GM12878 (cell line): ENCODE data around the gene C19orf67. TPM values are rescaled to one million over a fixed set of nuclear protein-coding genes. Genes with fewer than 3 reads are reported as not detected.

Experiments
- ATAC-seq: fragments of 200-7000 bp; cut with Tn5 transposase; 3 replicates; pipeline ENCODE4 v1.9.1; 2020; ENCODE audit warnings: mild to moderate bottlenecking, moderate library complexity
- BruUV-seq: library from RNA; stranded (reverse); fragments of 400-500 nt; replicated peaks from 2 replicates; lab custom pipeline; 2021; lab: Mats Ljungman, UMichigan
- CTCF ChIA-PET: fragments of 300-600 bp; sonication (Branson Sonifier 250); formaldehyde crosslinking; extraction: SDS; loops from one replicate; lab custom pipeline; 2021; ENCODE audit warnings: inconsistent platforms; lab: Yijun Ruan, JAX
- POLR2A ChIA-PET: fragments of 350-600 bp; formaldehyde crosslinking; extraction: SDS; loops from one replicate; lab custom pipeline; 2021; ENCODE audit warnings: inconsistent platforms; lab: Charles Lee
- RAD21 ChIA-PET: fragments of 300-600 bp; sonication (Branson Sonifier 250); formaldehyde crosslinking; loops from one replicate; lab custom pipeline; 2023; ENCODE audit warnings: antibody characterized with exemption; ENCODE audit not compliant: unreplicated experiment; lab: Charles Lee
- SMC1A ChIA-PET: fragments of 300-600 bp; sonication (Branson Sonifier 250); formaldehyde crosslinking; loops from one replicate; lab custom pipeline; 2023; ENCODE audit not compliant: unreplicated experiment, uncharacterized antibody; lab: Charles Lee
- DNase-seq: peaks from one replicate; pipeline ENCODE4 v3.0.0-alpha.2; 2011; ENCODE audit warnings: low read depth, low spot score
- FAIRE-seq: peaks from 3 replicates; lab custom pipeline; 2011; peaks lifted over from hg19 to GRCh38; lab: Jason Lieb, UNC
- H2AFZ ChIP-seq: 2 replicates; pipeline ENCODE4 v1.6.0; 2011; ENCODE audit warnings: low read depth, low read length, control low read depth; ENCODE audit not compliant: control insufficient read depth
- H3K27ac ChIP-seq: 2 replicates; pipeline ENCODE4 v1.5.1; 2011; ENCODE audit warnings: control low read depth; ENCODE audit not compliant: control insufficient read depth, insufficient read depth
- H3K27me3 ChIP-seq, 2 experiments: replicated peaks in 1 of 2; 2 replicates each; pipeline versions ENCODE4 v1.6.0 to v1.6.1; 2011; ENCODE audit warnings: low read length in 1 of 2; ENCODE audit not compliant: control insufficient read depth in 2 of 2, insufficient read depth in 2 of 2
- H3K36me3 ChIP-seq, 2 experiments: 2 replicates each; pipeline ENCODE4 v1.5.1; 2011; ENCODE audit warnings: low read length in 1 of 2; ENCODE audit not compliant: control insufficient read depth in 2 of 2, insufficient read depth in 2 of 2
- H3K4me1 ChIP-seq: 2 replicates; pipeline ENCODE4 v1.6.1; 2011; ENCODE audit warnings: mild to moderate bottlenecking, low read length, moderate library complexity, mixed read lengths; ENCODE audit not compliant: control insufficient read depth, insufficient read depth
- H3K4me2 ChIP-seq: 2 replicates; pipeline ENCODE4 v1.6.0; 2011; ENCODE audit warnings: control low read depth; ENCODE audit not compliant: control insufficient read depth, insufficient read depth
- H3K4me3 ChIP-seq: fragments of 200-600 bp; sonication (generic); 2 replicates; pipeline ENCODE4 v1.5.1; 2016
- H3K79me2 ChIP-seq: 2 replicates; pipeline ENCODE4 v1.6.0; 2011; ENCODE audit warnings: low read length; ENCODE audit not compliant: control insufficient read depth, insufficient read depth
- H3K9ac ChIP-seq: 2 replicates; pipeline ENCODE4 v1.8.0; 2011; ENCODE audit warnings: low read length, control low read depth, mixed read lengths; ENCODE audit not compliant: control insufficient read depth, insufficient read depth
- H3K9me3 ChIP-seq: replicated peaks from 3 replicates; pipeline ENCODE4 v1.5.1; 2011; ENCODE audit warnings: mild to moderate bottlenecking, low read length; ENCODE audit not compliant: control insufficient read depth, insufficient read depth
- H4K20me1 ChIP-seq: 2 replicates; pipeline ENCODE4 v1.6.0; 2011; ENCODE audit not compliant: control insufficient read depth, insufficient read depth
- BHLHE40 ChIP-seq, 2 experiments: fragments of 450-650 bp in 1 of 2; IDR thresholded peaks; 2 replicates each; pipeline ENCODE4 v1.6.1; 2011 to 2017; ENCODE audit warnings: low read depth in 2 of 2, borderline replicate concordance in 1 of 2, improper control_type of control experiment in 1 of 2, low read length in 1 of 2, mild to moderate bottlenecking in 1 of 2
- CBFB ChIP-seq: IDR thresholded peaks from 2 replicates; pipeline ENCODE4 v1.6.1; 2016; ENCODE audit warnings: antibody characterized with exemption, low read depth
- CBX3 ChIP-seq: fragments of 200-600 bp; sonication (generic); IDR thresholded peaks from 2 replicates; pipeline ENCODE4 v1.6.1; 2016; ENCODE audit warnings: low read depth, borderline replicate concordance
- CREB1 ChIP-seq: IDR thresholded peaks from 2 replicates; pipeline ENCODE4 v1.6.1; 2012; ENCODE audit warnings: low read depth, mild to moderate bottlenecking, inconsistent platforms
- E2F4 ChIP-seq: IDR thresholded peaks from 2 replicates; pipeline ENCODE4 v1.6.1; 2012; ENCODE audit warnings: low read depth, low read length, improper control_type of control experiment
- EED ChIP-seq: sonication (generic); IDR thresholded peaks from 2 replicates; pipeline ENCODE4 v1.6.1; 2016; ENCODE audit warnings: antibody characterized with exemption, low read depth
- EP300 ChIP-seq, 2 experiments: fragments of 150-350 bp in 1 of 2; IDR thresholded peaks; 2 replicates each; pipeline ENCODE4 v1.6.1; 2011 to 2012; ENCODE audit warnings: low read depth in 2 of 2, low read length in 2 of 2, borderline replicate concordance in 1 of 2, improper control_type of control experiment in 1 of 2, inconsistent platforms in 1 of 2; ENCODE audit not compliant: control insufficient read depth in 1 of 2
- HDAC6 ChIP-seq: fragments of 200-600 bp; sonication (generic); IDR thresholded peaks from one replicate; pipeline ENCODE4 v1.8.0; 2017; ENCODE audit warnings: antibody characterized with exemption; ENCODE audit not compliant: unreplicated experiment
- IKZF2 ChIP-seq, 2 experiments: fragments of 450-650 bp; IDR thresholded peaks; 2 replicates each; pipeline ENCODE4 v1.6.1; 2017; ENCODE audit warnings: mild to moderate bottlenecking in 2 of 2, moderate library complexity in 2 of 2
- NR2C1 ChIP-seq: fragments of 450-650 bp; IDR thresholded peaks from 2 replicates; pipeline ENCODE4 v1.6.1; 2017; ENCODE audit warnings: antibody characterized with exemption, mild to moderate bottlenecking, moderate library complexity
- PAX5 ChIP-seq: IDR thresholded peaks from 2 replicates; pipeline ENCODE4 v1.6.1; 2011; ENCODE audit warnings: low read depth, low read length, borderline replicate concordance
- SPI1 ChIP-seq: IDR thresholded peaks from 2 replicates; pipeline ENCODE4 v1.6.1; 2011; ENCODE audit warnings: low read depth, mild to moderate bottlenecking, low read length, moderate library complexity, borderline replicate concordance; ENCODE audit not compliant: insufficient read depth
- SREBF2 ChIP-seq: IDR thresholded peaks from 2 replicates; pipeline ENCODE4 v1.6.1; 2012; ENCODE audit warnings: mild to moderate bottlenecking, low read length
- WRNIP1 ChIP-seq: IDR thresholded peaks from 2 replicates; pipeline ENCODE4 v1.6.1; 2011; ENCODE audit warnings: low read depth, low read length, improper control_type of control experiment, borderline replicate concordance
- YY1 ChIP-seq: IDR thresholded peaks from 2 replicates; pipeline ENCODE4 v1.6.1; 2011; ENCODE audit warnings: low read depth, mild to moderate bottlenecking, low read length
- ZSCAN29 ChIP-seq: fragments of 450-650 bp; IDR thresholded peaks from 2 replicates; pipeline ENCODE4 v1.6.1; 2017; ENCODE audit warnings: mild to moderate bottlenecking, moderate library complexity
- WGBS: methylation state at CpG from one replicate; pipeline ENCODE4 v1.1.6; 2016; ENCODE audit warnings: low lambda C conversion rate; ENCODE audit not compliant: insufficient replicate concordance, insufficient coverage; ENCODE audit errors: missing lambda C conversion rate; 5-methylcytosine and 5-hydroxymethylcytosine counted together
- in situ Hi-C: fragments of 300-500 bp; cut with MboI; formaldehyde crosslinking; loops from 9 replicates; pipeline ENCODE4 v1.14.3; 2018; ENCODE audit warnings: mixed read lengths
- intact Hi-C: fragments of 100-400 bp; cut with micrococcal nuclease; formaldehyde crosslinking; loops from one replicate; pipeline ENCODE4 v1.14.2; 2022; ENCODE audit not compliant: unreplicated experiment
- polyA plus RNA-seq, 11 experiments: library from polyadenylated mRNA; depleted of rRNA in 4 of 11; unstranded in 6 of 11; stranded (reverse) in 5 of 11; fragments of >200 nt; fragmentation: Nextera tagmentation in 4 of 11; fragmentation: Illumina TruSeq in 1 of 11; extraction: Ambion mirVana in 4 of 11; extraction: Trizol in 1 of 11; gene quantifications; 1 replicate in 1 of 11; 2 replicates in 10 of 11; pipeline versions ENCODE4 v1.2.1 to v1.2.3, GENCODE V29; 2011 to 2016; ENCODE audit warnings: inconsistent platforms in 2 of 11, missing spikeins in 2 of 11, low read depth in 1 of 11
- total RNA-seq, 4 experiments: library from RNA; depleted of rRNA in 3 of 4; stranded (reverse); fragments of >200 nt in 3 of 4; fragmentation: Illumina TruSeq in 1 of 4; extraction: Trizol in 1 of 4; gene quantifications; 2 replicates each; pipeline versions ENCODE4 v1.2.1 to v1.2.3, GENCODE V29; 2013 to 2021

C19orf67 gene
- total and polyA plus RNA-seq, 10 of the 15 experiments (the other 5 are each of a cell fraction or from before 2014, with no cell fraction given): 0.14 TPM; not detected in 9

DNA sequence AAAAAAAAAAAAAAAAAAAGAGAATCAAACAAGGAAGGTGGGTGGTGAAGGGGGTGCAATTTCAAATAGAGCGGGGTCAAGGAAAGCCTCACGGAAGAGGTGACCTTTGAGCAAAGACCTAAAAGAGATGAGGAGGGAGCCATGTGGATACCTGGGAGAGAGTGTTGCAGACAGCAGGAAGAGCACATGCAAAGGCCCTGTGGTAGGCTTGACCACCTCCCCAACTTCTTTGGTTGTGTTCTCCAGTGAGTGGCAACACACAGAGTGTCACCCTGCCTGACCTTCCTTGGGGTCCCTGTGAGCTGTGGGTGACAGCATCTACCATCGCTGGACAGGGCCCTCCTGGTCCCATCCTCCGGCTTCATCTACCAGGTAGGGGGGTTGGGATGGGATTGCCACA lies 35.1 kb downstream of the C19orf67 start:
- no peaks in the 10 kb centered on the region for H3K27me3 ChIP-seq
- ChIA-PET RAD21 (no interaction called here), POLR2A (no interaction called here), SMC1A (interaction anchor here (0.6 to 1.2 kb wide), 2 partner anchors 10 to 50 kb away, joined by 3 to 4 read pairs; no protein-coding TSS in a partner anchor), CTCF (interaction anchor here (2.4 to 7.4 kb wide), 2 partner anchors 8 to 98 kb away, joined by 8 to 60 read pairs; partner anchors contain the start of gene DCAF15)
- peaks cover 12 to 18% of the 10 kb centered on the region in 2 experiments; a peak in 3 of 4 replicates for H3K36me3 ChIP-seq
- no peak for DNase-seq
- H3K79me2 ChIP-seq: no peaks in the 10 kb centered on the region
- H2AFZ ChIP-seq: no peak overlapping the region
- BruUV-seq: no TSS peak
- no peak for FAIRE-seq
- TF ChIP-seq EED (no peak), HDAC6 (no peak), SREBF2 (no peak), YY1 (no peak), E2F4 (no peak), CBX3 (no peak), PAX5 (no peak), EP300 (IDR thresholded peaks at IDR 0.05; ENCODE audit: borderline replicate concordance in 1 of 2, control insufficient read depth in 1 of 2, low read depth in 2 of 2, low read length in 2 of 2) (no peak), CBFB (no peak), BHLHE40 (IDR thresholded peaks at IDR 0.05; ENCODE audit: borderline replicate concordance in 1 of 2, low read depth in 2 of 2, low read length in 1 of 2) (no peak), SPI1 (no peak), WRNIP1 (no peak), IKZF2 (IDR thresholded peaks at IDR 0.05) (no peak), CREB1 (no peak), ZSCAN29 (no peak), NR2C1 (no peak)
- H3K4me2 ChIP-seq: no peak overlapping the region
- no peaks in the 10 kb centered on the region for H3K4me1 ChIP-seq
- in situ Hi-C loops: loop anchor here (25.0 kb wide), 1 partner anchor 763 kb away; no protein-coding TSS in a partner anchor
- H3K9me3 ChIP-seq: peaks cover 2% of the 10 kb centered on the region; the same call in 1 of the 3 replicates
- 96% methylated on average over 4 of the region's 4 CpGs for WGBS
- H3K27ac ChIP-seq: no peak overlapping the region
- no peak overlapping the region for H3K9ac ChIP-seq
- intact Hi-C loops: no loop called here
- ATAC-seq: no peak
- no peaks in the 10 kb centered on the region for H4K20me1 ChIP-seq
- H3K4me3 ChIP-seq: no peak overlapping the region
